ENCODE results near the gene WNT8A.

- TF ChIP-seq CTCF (IDR thresholded peaks at IDR 0.05; ENCODE audit: poor library complexity, severe bottlenecking) (no peak), EZH2 (IDR thresholded peaks at IDR 0.05; ENCODE audit: borderline replicate concordance, insufficient read depth, low read length, poor library complexity, severe bottlenecking) (no peak), REST (IDR thresholded peaks at IDR 0.05; ENCODE audit: borderline replicate concordance) (no peak)
Measured at GRCh38 chr5:138128334-138128733, 44.5 kb downstream of the WNT8A start.

All from neural cell (in vitro differentiated cells).